H1 (cell line): ENCODE results near the gene NRP2. TPM values are rescaled to one million over a fixed set of nuclear protein-coding genes. Genes with fewer than 3 reads are reported as not detected.

Experiments used
- KDM5A ChIP-seq: fragments of 200-600 bp; IDR thresholded peaks from 2 replicates; pipeline ENCODE4 v1.7.1; 2012; ENCODE audit warnings: mild to moderate bottlenecking, low read length, inconsistent platforms, mixed read lengths
- MAX ChIP-seq: IDR thresholded peaks from 2 replicates; pipeline ENCODE4 v1.6.1; 2012; ENCODE audit warnings: inconsistent platforms
- polyA plus RNA-seq, 7 experiments: library from polyadenylated mRNA; depleted of rRNA in 3 of 7; stranded (reverse) in 5 of 7; unstranded in 2 of 7; fragments of >200 nt in 5 of 7; fragments of 200-250 nt in 2 of 7; gene quantifications; 1 replicate in 5 of 7; 2 replicates in 1 of 7; 4 replicates in 1 of 7; pipeline versions ENCODE4 v1.2.1 to v1.2.3, GENCODE V29; 2011 to 2013; ENCODE audit warnings: missing spikeins in 2 of 7, mixed read lengths in 2 of 7
- total RNA-seq: library from RNA; stranded (reverse); fragmentation: NEBNext Ultra II Directional; extraction: Animal tissue kit (Norgen Biotek cat#: 25700); gene quantifications from 2 replicates; pipeline ENCODE4 v1.2.1, GENCODE V29; 2021
- TF ChIP-seq, protein P1 (sequence below): IDR thresholded peaks from 2 replicates; pipeline ENCODE4 v1.6.1; 2011; ENCODE audit warnings: low read length, improper control_type of control experiment

Gene NRP2
- total and polyA plus RNA-seq, 2 of the 8 experiments (the other 6 are each of a cell fraction or from before 2014, with no cell fraction given), result 32.0 to 37.8 TPM

DNA sequence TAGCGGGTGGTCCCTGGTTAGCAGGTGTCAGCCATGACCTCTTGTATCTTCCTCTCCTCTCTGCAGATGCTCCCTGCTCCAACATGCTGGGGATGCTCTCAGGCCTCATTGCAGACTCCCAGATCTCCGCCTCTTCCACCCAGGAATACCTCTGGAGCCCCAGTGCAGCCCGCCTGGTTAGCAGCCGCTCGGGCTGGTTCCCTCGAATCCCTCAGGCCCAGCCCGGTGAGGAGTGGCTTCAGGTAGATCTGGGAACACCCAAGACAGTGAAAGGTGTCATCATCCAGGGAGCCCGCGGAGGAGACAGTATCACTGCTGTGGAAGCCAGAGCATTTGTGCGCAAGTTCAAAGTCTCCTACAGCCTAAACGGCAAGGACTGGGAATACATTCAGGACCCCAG, 60.8 kb downstream of the NRP2 start (continued):
- TF ChIP-seq, protein P1, sequence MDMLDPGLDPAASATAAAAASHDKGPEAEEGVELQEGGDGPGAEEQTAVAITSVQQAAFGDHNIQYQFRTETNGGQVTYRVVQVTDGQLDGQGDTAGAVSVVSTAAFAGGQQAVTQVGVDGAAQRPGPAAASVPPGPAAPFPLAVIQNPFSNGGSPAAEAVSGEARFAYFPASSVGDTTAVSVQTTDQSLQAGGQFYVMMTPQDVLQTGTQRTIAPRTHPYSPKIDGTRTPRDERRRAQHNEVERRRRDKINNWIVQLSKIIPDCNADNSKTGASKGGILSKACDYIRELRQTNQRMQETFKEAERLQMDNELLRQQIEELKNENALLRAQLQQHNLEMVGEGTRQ, result no peak
- no peak for TF ChIP-seq KDM5A
- TF ChIP-seq MAX, result no peak
